Stomach smooth muscle (tissue), 2 donors: ENCODE measurements around the gene INPP5A.
A peak's percentile ranks its signal among the peaks of the same experiment; 100 is the strongest.

Experiments
- H3K27ac ChIP-seq: one replicate; pipeline ENCODE4 v1.7.0; 2013; ENCODE audit warnings: mild to moderate bottlenecking, low read length, inconsistent platforms
- H3K27me3 ChIP-seq, 2 donors: one replicate each; pipeline ENCODE4 v1.7.0; 2013; ENCODE audit warnings: low read length in 2 of 2; ENCODE audit not compliant: insufficient read depth in 2 of 2, control insufficient read depth in 1 of 2
- H3K36me3 ChIP-seq, 2 donors: one replicate each; pipeline ENCODE4 v1.7.0; 2013; ENCODE audit warnings: low read length in 2 of 2; ENCODE audit not compliant: control insufficient read depth in 2 of 2, insufficient read depth in 2 of 2
- H3K4me1 ChIP-seq: one replicate; pipeline ENCODE4 v1.7.0; 2013; ENCODE audit warnings: low read length; ENCODE audit not compliant: control insufficient read depth, insufficient read depth
- H3K4me3 ChIP-seq, 2 donors: one replicate each; pipeline ENCODE4 v1.7.0; 2013; ENCODE audit warnings: low read length in 2 of 2
- H3K9ac ChIP-seq, 2 donors: one replicate each; pipeline ENCODE4 v1.7.0; 2013; ENCODE audit warnings: low read length in 2 of 2, mild to moderate bottlenecking in 1 of 2
- H3K9me3 ChIP-seq, 2 donors: one replicate each; pipeline ENCODE4 v1.7.0; 2013; ENCODE audit warnings: low read length in 2 of 2; ENCODE audit not compliant: control insufficient read depth in 2 of 2
- donor health status: healthy.
- donor health status: Pancreatic carcinoma.

INPP5A gene

DNA sequence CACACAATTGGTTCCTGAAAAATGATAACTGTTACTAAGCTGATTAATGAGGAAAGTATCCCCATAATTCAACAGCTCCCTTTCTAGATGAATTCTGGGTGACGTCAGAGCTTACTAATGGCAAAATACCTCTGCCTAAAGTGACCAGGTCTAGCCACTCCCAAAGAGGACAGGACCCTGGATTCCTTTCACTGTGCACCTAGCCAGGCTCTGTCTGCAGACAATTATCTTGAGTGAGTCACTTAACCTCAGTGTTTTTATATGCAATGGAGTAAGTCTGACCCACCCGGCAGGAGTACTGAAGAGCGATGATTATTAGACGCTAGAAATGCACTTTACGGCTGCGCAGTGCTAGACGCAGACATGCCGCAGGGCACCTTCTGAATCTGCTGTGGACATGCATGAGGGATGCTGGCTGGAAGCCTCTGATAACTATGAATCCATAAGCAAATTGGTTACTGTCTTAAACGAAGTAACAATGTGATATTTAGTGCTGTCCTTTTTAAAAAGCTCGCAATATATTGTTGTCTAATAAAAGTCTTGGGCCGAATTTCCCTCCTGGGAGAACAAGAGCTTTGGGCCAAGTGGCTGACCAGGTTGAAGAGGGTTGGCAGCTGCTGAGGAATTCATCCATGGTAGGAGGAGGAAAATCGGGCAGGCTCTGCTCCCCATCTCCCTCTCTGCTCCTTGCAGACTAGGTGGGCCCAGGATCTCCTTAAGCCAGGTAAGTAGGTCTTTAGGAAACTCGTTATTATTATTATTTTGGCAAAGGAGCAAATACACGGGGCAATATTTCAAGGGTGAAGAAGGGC lies 4.6 kb upstream of the INPP5A start:
- Histone ChIP-seq H3K4me3 (no peak overlapping the region), H3K27me3 (no peaks in the 10 kb centered on the region), H3K27ac (no peak overlapping the region), H3K9me3 (peaks cover 0 to 2% of the 10 kb centered on the region in 2 donors), H3K36me3 (no peaks in the 10 kb centered on the region), H3K4me1 (peaks cover 14% of the 10 kb centered on the region), H3K9ac (no peak overlapping the region)

DNA sequence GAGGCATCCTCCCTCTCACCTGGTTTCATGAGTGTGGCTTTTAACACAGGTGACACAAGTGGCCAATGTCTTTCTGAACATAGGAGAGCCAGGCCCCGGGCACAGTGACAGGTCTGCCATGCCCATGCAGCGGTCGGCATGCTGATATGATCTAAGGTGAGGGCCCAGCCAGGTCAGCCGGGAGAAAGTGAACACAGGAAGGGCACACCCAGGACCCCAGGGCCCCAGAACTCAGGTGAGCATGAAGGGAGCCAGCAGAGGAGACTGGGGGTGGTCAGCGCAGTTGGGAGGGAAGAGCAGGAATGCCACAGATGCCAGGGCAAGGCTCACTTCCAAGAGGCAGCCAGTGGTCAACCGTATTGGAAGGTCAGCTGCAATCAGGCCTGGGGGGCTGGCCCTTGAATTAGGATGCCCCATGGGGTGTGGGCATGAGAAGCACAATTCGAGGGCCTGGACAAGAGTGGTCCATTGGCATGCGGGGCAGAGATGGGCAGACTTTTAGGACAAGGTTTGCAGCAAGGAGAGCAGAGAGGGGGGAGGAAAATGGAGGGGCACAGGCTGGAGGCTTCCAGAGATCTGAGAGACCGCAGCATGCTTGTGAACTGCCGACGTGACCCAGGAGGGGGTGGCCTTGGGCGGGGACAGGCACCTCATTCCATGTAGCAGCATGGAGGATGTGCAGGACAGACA lies 3.9 kb upstream of the INPP5A start:
- no peak overlapping the region for H3K4me3 ChIP-seq
- H3K27ac ChIP-seq: no peak overlapping the region
- no peaks in the 10 kb centered on the region for H3K36me3 ChIP-seq
- H3K9me3 ChIP-seq: peaks cover 0 to 2% of the 10 kb centered on the region in 2 donors
- H3K27me3 ChIP-seq: no peaks in the 10 kb centered on the region
- peaks cover 14% of the 10 kb centered on the region for H3K4me1 ChIP-seq
- no peak overlapping the region for H3K9ac ChIP-seq

DNA sequence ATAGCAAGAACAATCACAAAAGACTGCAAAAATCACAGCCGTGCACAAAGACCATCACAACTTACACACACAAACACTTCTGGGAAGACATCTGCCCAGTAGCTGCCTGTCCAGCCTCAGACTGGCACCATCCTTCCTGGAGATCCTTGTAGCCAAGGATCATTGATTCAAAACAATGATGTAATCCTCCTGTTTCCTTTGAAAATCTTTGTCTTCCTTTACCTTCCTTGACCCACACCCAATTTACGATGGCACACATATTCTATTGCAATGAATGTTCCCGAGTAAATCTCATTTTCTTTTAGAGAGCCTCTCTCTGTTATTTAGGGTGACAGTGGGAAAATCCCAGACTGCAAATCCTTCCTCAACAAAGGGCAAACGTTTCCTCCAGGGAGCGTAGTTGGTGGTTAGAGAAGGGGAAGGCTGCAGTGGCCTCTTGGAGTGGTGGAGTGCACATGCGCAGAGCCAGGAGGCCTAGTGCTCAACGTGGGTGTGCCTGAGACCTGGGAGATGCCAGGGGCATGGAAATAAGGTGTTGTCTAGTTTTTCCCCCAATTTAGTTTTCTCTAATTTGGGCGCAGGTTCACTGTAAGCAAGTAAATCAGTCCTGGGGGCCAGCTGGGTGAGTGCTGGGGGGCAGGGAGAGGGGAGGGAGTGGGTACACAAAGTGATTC lies 3.1 kb upstream of the INPP5A start:
- H3K27ac ChIP-seq: no peak overlapping the region

DNA sequence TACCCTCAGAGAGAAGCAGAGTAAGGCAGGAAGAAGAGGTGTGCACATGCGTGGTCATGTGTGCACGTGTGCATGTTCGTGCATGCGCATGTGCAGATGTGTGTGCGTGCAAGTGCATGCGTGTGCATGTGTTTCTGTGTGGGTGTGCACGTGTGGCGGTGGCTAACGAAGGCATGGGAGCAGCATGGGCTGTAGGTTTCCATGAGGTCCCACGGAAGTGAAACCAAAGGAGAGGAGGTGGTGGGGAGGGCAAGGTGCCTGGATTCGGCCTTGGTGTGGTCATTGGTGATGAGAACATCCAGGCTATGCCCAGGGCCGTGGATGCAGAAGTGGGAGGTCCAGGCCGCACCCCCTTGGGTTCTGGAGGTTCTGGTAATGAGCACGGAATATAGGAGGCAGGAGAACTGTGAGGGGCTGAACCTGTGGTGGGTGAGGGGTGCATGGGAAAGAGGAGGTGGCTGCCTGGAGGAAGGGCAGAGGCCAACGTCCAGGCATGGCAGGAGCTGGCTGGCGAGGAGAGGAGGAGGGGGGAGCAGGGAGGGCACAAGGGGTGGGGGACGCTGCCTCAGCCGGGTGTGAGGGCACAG lies 2.4 kb upstream of the INPP5A start:
- Histone ChIP-seq H3K4me3 (no peak overlapping the region), H3K9me3 (peaks cover 0 to 2% of the 10 kb centered on the region in 2 donors), H3K4me1 (peaks cover 28% of the 10 kb centered on the region), H3K9ac (no peak overlapping the region), H3K36me3 (no peaks in the 10 kb centered on the region), H3K27ac (no peak overlapping the region), H3K27me3 (no peaks in the 10 kb centered on the region)

More for the DNA sequence above, 3.1 kb upstream of the INPP5A start:
- Histone ChIP-seq H3K27me3 (no peaks in the 10 kb centered on the region), H3K9ac (no peak overlapping the region), H3K4me3 (no peak overlapping the region), H3K9me3 (peaks cover 0 to 2% of the 10 kb centered on the region in 2 donors), H3K4me1 (peaks cover 22% of the 10 kb centered on the region), H3K36me3 (no peaks in the 10 kb centered on the region)

DNA sequence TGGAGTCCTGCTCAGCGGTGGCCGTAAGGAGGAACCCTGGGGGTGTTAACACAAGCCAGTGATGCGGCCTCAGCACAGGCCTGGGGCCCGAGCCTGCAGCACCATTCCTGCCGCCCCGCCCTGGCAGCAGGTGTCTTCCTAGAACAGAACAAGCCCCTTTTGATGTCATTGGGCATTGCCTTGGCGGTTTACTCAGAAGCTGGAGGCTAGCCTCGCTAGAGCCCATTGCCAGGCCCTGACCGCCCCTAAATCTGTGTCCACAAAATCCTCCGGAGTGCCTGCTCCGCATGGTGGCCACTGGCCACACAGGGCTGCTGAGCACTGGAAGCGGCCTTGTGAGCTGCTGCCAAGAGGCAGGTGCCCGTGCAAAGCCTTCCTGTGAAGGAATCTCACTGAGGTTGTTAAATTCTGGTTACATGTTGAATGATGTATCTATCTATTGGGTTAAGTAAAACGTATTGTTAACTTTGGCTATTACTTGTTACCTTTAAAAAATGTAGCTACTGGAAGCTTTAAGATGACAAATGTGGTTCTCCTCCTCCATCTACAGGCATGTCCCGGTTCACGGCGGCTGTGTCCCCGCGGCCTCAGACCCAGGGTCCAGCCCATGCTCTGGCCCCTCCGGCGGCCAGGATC lies 1.2 kb upstream of the INPP5A start:
- Histone ChIP-seq H3K27me3 (no peaks in the 10 kb centered on the region), H3K4me1 (peaks cover 40% of the 10 kb centered on the region), H3K36me3 (no peaks in the 10 kb centered on the region), H3K9me3 (peaks cover 0 to 2% of the 10 kb centered on the region in 2 donors), H3K9ac (peak overlapping the region; percentile 30 to 69), H3K27ac (peak overlapping the region; percentile 67), H3K4me3 (peak overlapping the region; percentile 66 to 81)

DNA sequence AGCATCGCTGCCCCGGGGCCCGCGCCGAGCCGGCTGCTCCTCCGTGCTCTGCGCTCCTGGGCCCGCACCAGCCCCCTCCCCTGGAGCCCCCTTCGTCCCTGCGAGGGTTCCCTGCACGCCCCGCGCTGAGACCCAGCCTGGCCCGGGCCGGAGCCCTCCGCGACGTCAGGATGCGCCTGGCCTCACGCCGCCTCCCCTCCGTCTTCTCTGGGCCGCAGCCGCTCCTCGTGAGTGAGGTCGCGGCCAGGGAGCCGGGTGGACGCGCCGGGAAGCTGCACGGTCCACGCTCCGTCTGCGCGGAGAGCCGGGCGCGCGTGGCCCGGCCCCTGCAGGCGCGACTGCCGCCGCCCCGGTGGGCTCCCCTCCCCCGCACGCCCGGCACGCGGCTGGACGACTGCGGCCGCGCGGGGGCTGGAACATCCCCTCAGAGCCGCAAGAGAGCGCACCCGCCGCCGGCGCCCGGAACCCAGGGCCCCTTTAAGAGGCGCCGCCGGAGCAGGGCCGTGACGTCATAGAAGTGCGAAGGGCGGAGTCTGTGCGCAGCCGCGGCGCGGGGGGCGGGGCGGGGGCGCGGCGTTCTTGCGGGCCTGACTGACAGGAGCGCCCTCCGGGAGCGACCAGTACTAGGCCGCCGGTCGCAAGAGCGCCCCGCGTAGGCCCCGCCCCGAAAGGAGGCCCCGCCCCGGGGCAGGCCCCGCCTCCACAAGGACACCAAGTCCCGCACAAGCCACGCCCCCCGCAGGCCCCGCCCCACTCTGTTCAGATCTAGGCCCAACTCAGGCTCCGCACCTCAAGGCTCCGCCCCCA lies 507 bp upstream of the INPP5A start:
- peaks cover 47% of the 10 kb centered on the region for H3K4me1 ChIP-seq
- H3K4me3 ChIP-seq: peak overlapping the region; percentile 66 to 81
- peak overlapping the region; percentile 67 for H3K27ac ChIP-seq
- H3K9ac ChIP-seq: peak overlapping the region; percentile 30 to 69
- H3K27me3 ChIP-seq: no peaks in the 10 kb centered on the region
- no peaks in the 10 kb centered on the region for H3K9me3 ChIP-seq
- no peaks in the 10 kb centered on the region for H3K36me3 ChIP-seq

DNA sequence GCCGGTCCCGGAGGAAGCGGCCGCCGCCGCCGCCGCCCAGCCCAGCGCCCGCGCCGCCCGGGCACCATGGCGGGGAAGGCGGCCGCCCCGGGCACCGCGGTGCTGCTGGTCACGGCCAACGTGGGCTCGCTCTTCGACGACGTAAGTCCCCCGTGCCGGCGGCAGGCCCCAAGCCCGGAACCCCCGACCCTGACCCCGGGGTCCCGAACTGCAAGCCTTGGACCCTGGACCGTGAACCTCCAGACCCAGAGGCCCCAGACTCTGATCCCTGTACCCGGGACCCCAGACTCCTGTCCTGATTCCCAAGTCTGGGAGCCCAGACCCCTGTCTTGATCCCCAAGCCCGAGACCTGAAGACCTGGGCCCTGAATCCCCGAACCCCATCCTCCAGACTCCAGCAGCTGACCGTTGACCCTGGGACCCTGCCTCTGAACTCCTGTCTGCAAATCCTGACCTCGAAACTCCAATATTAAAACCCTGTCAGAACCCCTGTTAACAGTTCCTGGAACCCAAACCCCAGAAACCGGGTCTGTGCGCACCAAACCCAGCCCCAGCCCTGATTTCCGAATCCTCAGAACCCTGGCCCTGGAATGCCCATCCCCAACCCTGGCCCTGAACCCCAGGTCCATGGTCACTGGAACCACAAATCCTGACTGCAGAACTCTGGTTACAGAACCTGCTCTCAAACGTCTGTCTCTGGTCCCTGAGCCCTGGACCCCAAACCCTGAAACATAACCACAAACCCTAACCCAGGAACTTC lies 623 bp downstream of the INPP5A start:
- no peaks in the 10 kb centered on the region for H3K9me3 ChIP-seq
- H3K27me3 ChIP-seq: no peaks in the 10 kb centered on the region
- H3K4me1 ChIP-seq: peaks cover 53% of the 10 kb centered on the region
- H3K27ac ChIP-seq: peak overlapping the region; percentile 86
- H3K36me3 ChIP-seq: no peaks in the 10 kb centered on the region
- H3K4me3 ChIP-seq: peak overlapping the region; percentile 73 to 88
- peak overlapping the region; percentile 70 to 87 for H3K9ac ChIP-seq

DNA sequence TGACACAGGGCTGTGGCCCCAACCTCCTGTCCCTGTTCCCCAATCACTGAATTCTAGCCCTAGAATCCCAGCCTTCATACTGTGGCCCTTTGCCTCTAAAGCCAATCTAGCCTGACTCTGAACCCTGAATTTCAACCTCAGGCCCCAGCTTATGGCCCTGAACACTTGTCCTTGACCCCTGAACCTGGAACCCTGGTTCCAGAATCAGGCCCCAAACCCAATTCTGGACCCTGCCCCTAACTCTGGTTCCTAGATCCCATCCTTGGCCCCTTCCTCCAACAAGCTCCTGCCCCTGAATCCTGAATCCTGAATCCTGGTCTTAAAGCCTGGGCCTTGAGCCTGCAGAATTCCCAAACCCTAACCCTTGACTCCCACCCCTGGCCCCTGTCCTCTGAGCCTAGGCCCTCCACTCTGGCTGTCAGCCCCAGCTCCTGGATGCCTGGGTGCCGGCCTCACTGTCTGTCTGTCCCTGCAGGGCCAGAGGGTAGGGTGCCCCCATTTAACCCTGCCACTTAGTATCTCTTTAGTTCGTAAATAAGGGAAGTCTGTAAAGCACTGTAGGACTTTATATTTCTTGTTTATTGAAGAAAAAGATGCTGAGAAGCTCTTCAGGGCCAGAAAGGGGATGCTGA lies 1.3 kb downstream of the INPP5A start:
- peaks cover 56% of the 10 kb centered on the region for H3K4me1 ChIP-seq
- H3K4me3 ChIP-seq: peak overlapping the region; percentile 73 to 88
- H3K27ac ChIP-seq: peak overlapping the region; percentile 86
- no peaks in the 10 kb centered on the region for H3K9me3 ChIP-seq
- H3K27me3 ChIP-seq: no peaks in the 10 kb centered on the region
- H3K9ac ChIP-seq: peak overlapping the region; percentile 70 to 87
- peaks cover 0 to 2% of the 10 kb centered on the region in 2 donors for H3K36me3 ChIP-seq

DNA sequence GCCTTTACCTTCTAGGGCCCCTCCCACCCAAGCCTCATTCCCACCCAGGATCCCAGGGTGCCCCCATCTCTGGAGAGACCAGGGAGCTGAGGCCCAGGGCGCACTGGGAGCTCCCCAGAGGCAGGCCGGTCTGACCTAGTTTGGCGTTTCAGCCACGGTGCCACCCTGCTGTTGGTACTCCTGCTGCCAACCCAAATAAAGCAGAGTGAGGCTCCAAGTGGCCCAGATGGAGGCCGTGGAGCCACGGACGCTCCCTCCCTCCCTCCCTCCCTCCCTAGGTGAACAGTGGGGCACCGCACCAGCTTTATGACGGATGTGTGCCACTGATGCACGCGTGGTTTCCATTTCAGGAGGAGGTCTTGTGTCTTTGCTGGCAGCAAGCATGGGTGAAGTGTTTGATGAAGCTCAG lies 1.8 kb downstream of the INPP5A start:
- H3K36me3 ChIP-seq: peaks cover 0 to 2% of the 10 kb centered on the region in 2 donors
- H3K9me3 ChIP-seq: no peaks in the 10 kb centered on the region
- H3K4me1 ChIP-seq: peaks cover 61% of the 10 kb centered on the region
- peak overlapping the region; percentile 70 to 87 for H3K9ac ChIP-seq
- peak overlapping the region; percentile 73 to 88 for H3K4me3 ChIP-seq
- peak overlapping the region; percentile 86 for H3K27ac ChIP-seq
- H3K27me3 ChIP-seq: no peaks in the 10 kb centered on the region
